Stomach smooth muscle (tissue), 2 donors: ENCODE results near the gene LIPG.

ENCODE experiments used
- H3K27ac ChIP-seq: one replicate; pipeline ENCODE4 v1.7.0; 2013; ENCODE audit warnings: mild to moderate bottlenecking, low read length, inconsistent platforms
- H3K27me3 ChIP-seq, 2 donors: one replicate each; pipeline ENCODE4 v1.7.0; 2013; ENCODE audit warnings: low read length in 2 of 2; ENCODE audit not compliant: insufficient read depth in 2 of 2, control insufficient read depth in 1 of 2
- H3K36me3 ChIP-seq, 2 donors: one replicate each; pipeline ENCODE4 v1.7.0; 2013; ENCODE audit warnings: low read length in 2 of 2; ENCODE audit not compliant: control insufficient read depth in 2 of 2, insufficient read depth in 2 of 2
- H3K4me1 ChIP-seq: one replicate; pipeline ENCODE4 v1.7.0; 2013; ENCODE audit warnings: low read length; ENCODE audit not compliant: control insufficient read depth, insufficient read depth
- H3K4me3 ChIP-seq, 2 donors: one replicate each; pipeline ENCODE4 v1.7.0; 2013; ENCODE audit warnings: low read length in 2 of 2
- H3K9ac ChIP-seq, 2 donors: one replicate each; pipeline ENCODE4 v1.7.0; 2013; ENCODE audit warnings: low read length in 2 of 2, mild to moderate bottlenecking in 1 of 2
- H3K9me3 ChIP-seq, 2 donors: one replicate each; pipeline ENCODE4 v1.7.0; 2013; ENCODE audit warnings: low read length in 2 of 2; ENCODE audit not compliant: control insufficient read depth in 2 of 2
- donor health status: healthy.
- donor health status: Pancreatic carcinoma.

LIPG gene

GRCh38 chr18:49562481-49563129 lies 748 bp downstream of the LIPG start:
- Histone ChIP-seq H3K9me3 (no peaks in the 10 kb centered on the region), H3K4me1 (peaks cover 30% of the 10 kb centered on the region), H3K36me3 (no peaks in the 10 kb centered on the region), H3K27ac (no peak overlapping the region), H3K4me3 (peak overlapping the region; percentile 75 to 81), H3K9ac (peak overlapping the region; percentile 28 to 42), H3K27me3 (peaks cover 20 to 22% of the 10 kb centered on the region in 2 donors)

GRCh38 chr18:49563130-49563540 lies 1.3 kb downstream of the LIPG start:
- Histone ChIP-seq H3K4me1 (peaks cover 30% of the 10 kb centered on the region), H3K27me3 (peaks cover 20 to 22% of the 10 kb centered on the region in 2 donors), H3K9ac (peak overlapping the region in 1 of 2 donors; percentile 28), H3K4me3 (peak overlapping the region; percentile 75 to 81), H3K27ac (no peak overlapping the region), H3K36me3 (no peaks in the 10 kb centered on the region), H3K9me3 (no peaks in the 10 kb centered on the region)

GRCh38 chr18:49563701-49564517 lies 2.1 kb downstream of the LIPG start:
- no peak overlapping the region for H3K9ac ChIP-seq
- peak overlapping the region in 1 of 2 donors; percentile 13 for H3K4me3 ChIP-seq
- H3K4me1 ChIP-seq, result peaks cover 30% of the 10 kb centered on the region
- no peak overlapping the region for H3K27ac ChIP-seq
- no peaks in the 10 kb centered on the region for H3K36me3 ChIP-seq
- H3K27me3 ChIP-seq, result peaks cover 20 to 22% of the 10 kb centered on the region in 2 donors
- H3K9me3 ChIP-seq, result no peaks in the 10 kb centered on the region

- Histone ChIP-seq H3K4me1 (peaks cover 30% of the 10 kb centered on the region), H3K27me3 (peaks cover 20 to 22% of the 10 kb centered on the region in 2 donors), H3K36me3 (no peaks in the 10 kb centered on the region), H3K27ac (no peak overlapping the region), H3K4me3 (no peak overlapping the region), H3K9ac (no peak overlapping the region), H3K9me3 (no peaks in the 10 kb centered on the region)
Measured at GRCh38 chr18:49564518-49564834, 2.6 kb downstream of the LIPG start.

GRCh38 chr18:49565101-49565500 lies 3.2 kb downstream of the LIPG start:
- no peaks in the 10 kb centered on the region for H3K36me3 ChIP-seq
- H3K9ac ChIP-seq, result no peak overlapping the region
- H3K4me3 ChIP-seq, result no peak overlapping the region
- no peak overlapping the region for H3K27ac ChIP-seq
- H3K4me1 ChIP-seq, result peaks cover 30% of the 10 kb centered on the region
- no peaks in the 10 kb centered on the region for H3K9me3 ChIP-seq
- peaks cover 16 to 18% of the 10 kb centered on the region in 2 donors for H3K27me3 ChIP-seq

GRCh38 chr18:49565612-49566011 lies 3.8 kb downstream of the LIPG start:
- Histone ChIP-seq H3K4me3 (no peak overlapping the region), H3K27ac (no peak overlapping the region), H3K9ac (no peak overlapping the region), H3K36me3 (no peaks in the 10 kb centered on the region), H3K4me1 (peaks cover 25% of the 10 kb centered on the region), H3K9me3 (no peaks in the 10 kb centered on the region), H3K27me3 (peaks cover 11 to 13% of the 10 kb centered on the region in 2 donors)

GRCh38 chr18:49566217-49566770 lies 4.4 kb downstream of the LIPG start:
- H3K36me3 ChIP-seq, result no peaks in the 10 kb centered on the region
- H3K27me3 ChIP-seq, result peaks cover 6% of the 10 kb centered on the region in 2 donors
- no peak overlapping the region for H3K27ac ChIP-seq
- no peak overlapping the region for H3K9ac ChIP-seq
- no peak overlapping the region for H3K4me3 ChIP-seq
- H3K4me1 ChIP-seq, result peaks cover 18% of the 10 kb centered on the region
- H3K9me3 ChIP-seq, result no peaks in the 10 kb centered on the region

- Histone ChIP-seq H3K4me1 (peaks cover 12% of the 10 kb centered on the region), H3K36me3 (no peaks in the 10 kb centered on the region), H3K9ac (no peak overlapping the region), H3K4me3 (no peak overlapping the region), H3K9me3 (no peaks in the 10 kb centered on the region), H3K27me3 (peaks cover 2 to 4% of the 10 kb centered on the region in 2 donors), H3K27ac (no peak overlapping the region)
Measured at GRCh38 chr18:49566985-49567384, 5.1 kb downstream of the LIPG start.

GRCh38 chr18:49569724-49570123 lies 7.9 kb downstream of the LIPG start:
- Histone ChIP-seq H3K27ac (no peak overlapping the region), H3K9ac (no peak overlapping the region), H3K9me3 (no peaks in the 10 kb centered on the region), H3K4me1 (no peaks in the 10 kb centered on the region), H3K27me3 (no peaks in the 10 kb centered on the region), H3K4me3 (no peak overlapping the region), H3K36me3 (no peaks in the 10 kb centered on the region)

GRCh38 chr18:49570836-49571235 lies 9.0 kb downstream of the LIPG start:
- Histone ChIP-seq H3K9me3 (no peaks in the 10 kb centered on the region), H3K36me3 (no peaks in the 10 kb centered on the region), H3K9ac (no peak overlapping the region), H3K27ac (no peak overlapping the region), H3K4me1 (no peaks in the 10 kb centered on the region), H3K4me3 (no peak overlapping the region), H3K27me3 (no peaks in the 10 kb centered on the region)
